ENCODE data around the gene IL4. TPM values are rescaled to one million over a fixed set of nuclear protein-coding genes. Genes with fewer than 3 reads are reported as not detected.

The IL4 gene
- total RNA-seq, 4 donors from 2014 or later = not detected

DNA sequence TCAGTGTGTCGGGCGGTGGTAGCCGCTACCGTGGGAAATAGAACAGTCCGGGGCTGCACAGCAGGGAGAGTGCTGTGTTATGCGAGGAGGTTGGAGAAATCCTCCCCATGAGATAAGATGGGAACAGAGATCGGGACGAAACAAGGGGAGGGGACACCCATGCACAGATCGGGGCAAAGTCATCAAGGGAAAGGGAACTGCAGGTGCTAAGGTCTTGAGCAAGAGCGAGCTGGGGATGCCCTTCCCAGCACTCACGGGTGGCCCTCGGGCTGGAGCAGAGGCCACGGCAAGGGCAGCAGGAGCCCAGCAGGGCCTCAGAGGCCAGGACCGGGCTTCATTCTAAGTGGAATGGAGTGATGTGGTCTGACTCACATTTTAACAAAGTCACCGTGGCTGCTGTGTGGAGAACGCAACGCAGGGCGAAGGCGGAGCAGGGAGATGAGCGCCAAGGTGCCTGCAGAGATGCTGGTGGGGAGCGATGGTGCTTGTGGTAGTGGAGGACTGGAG, 8.2 kb upstream of the IL4 start:
- H3K9me3 ChIP-seq = no peaks in the 10 kb centered on the region
- H3K27ac ChIP-seq = no peak overlapping the region
- H3K4me3 ChIP-seq = no peak overlapping the region
- H3K4me1 ChIP-seq = peaks cover 0 to 24% (median 8%) of the 10 kb centered on the region in 4 donors
- WGBS, 2 donors = 88 to 90% methylated on average over 21 of the region's 21 CpGs
- H3K36me3 ChIP-seq = no peaks in the 10 kb centered on the region
- peaks cover 0 to 3% of the 10 kb centered on the region in 2 donors for H3K27me3 ChIP-seq
- no peak for DNase-seq (ENCODE audit: low spot score in 2 of 2)
- TF ChIP-seq POLR2A (IDR thresholded peaks at IDR 0.05) (no peak), EP300 (IDR thresholded peaks at IDR 0.05) (no peak)
- TF ChIP-seq, protein P1, sequence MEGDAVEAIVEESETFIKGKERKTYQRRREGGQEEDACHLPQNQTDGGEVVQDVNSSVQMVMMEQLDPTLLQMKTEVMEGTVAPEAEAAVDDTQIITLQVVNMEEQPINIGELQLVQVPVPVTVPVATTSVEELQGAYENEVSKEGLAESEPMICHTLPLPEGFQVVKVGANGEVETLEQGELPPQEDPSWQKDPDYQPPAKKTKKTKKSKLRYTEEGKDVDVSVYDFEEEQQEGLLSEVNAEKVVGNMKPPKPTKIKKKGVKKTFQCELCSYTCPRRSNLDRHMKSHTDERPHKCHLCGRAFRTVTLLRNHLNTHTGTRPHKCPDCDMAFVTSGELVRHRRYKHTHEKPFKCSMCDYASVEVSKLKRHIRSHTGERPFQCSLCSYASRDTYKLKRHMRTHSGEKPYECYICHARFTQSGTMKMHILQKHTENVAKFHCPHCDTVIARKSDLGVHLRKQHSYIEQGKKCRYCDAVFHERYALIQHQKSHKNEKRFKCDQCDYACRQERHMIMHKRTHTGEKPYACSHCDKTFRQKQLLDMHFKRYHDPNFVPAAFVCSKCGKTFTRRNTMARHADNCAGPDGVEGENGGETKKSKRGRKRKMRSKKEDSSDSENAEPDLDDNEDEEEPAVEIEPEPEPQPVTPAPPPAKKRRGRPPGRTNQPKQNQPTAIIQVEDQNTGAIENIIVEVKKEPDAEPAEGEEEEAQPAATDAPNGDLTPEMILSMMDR (IDR thresholded peaks at IDR 0.05) = no peak

GRCh38 chr5:132666310-132667123, 7.3 kb upstream of the IL4 start:
- H3K27me3 ChIP-seq = peaks cover 0 to 3% of the 10 kb centered on the region in 2 donors
- TF ChIP-seq EP300 (IDR thresholded peaks at IDR 0.05) (no peak), POLR2A (IDR thresholded peaks at IDR 0.05) (no peak)
- TF ChIP-seq, protein P1 (IDR thresholded peaks at IDR 0.05) = no peak
- no peak overlapping the region for H3K27ac ChIP-seq
- no peaks in the 10 kb centered on the region for H3K9me3 ChIP-seq
- no peak for DNase-seq (ENCODE audit: low spot score in 2 of 2)
- H3K36me3 ChIP-seq = no peaks in the 10 kb centered on the region
- H3K4me3 ChIP-seq = no peak overlapping the region
- peaks cover 0 to 24% (median 8%) of the 10 kb centered on the region in 4 donors for H3K4me1 ChIP-seq
- WGBS, 2 donors = 88 to 91% methylated on average over 16 of the region's 16 CpGs

- WGBS, 2 donors = 89 to 90% methylated on average over 10 of the region's 10 CpGs
- DNase-seq (ENCODE audit: low spot score in 2 of 2) = no peak
- no peak for TF ChIP-seq POLR2A (IDR thresholded peaks at IDR 0.05)
- no peak for TF ChIP-seq EP300 (IDR thresholded peaks at IDR 0.05)
- TF ChIP-seq, protein P1 (IDR thresholded peaks at IDR 0.05) = no peak
- H3K9me3 ChIP-seq = no peaks in the 10 kb centered on the region
- no peak overlapping the region for H3K27ac ChIP-seq
- peaks cover 0 to 24% (median 8%) of the 10 kb centered on the region in 4 donors for H3K4me1 ChIP-seq
- no peaks in the 10 kb centered on the region for H3K36me3 ChIP-seq
- H3K4me3 ChIP-seq = no peak overlapping the region
- peaks cover 0 to 3% of the 10 kb centered on the region in 2 donors for H3K27me3 ChIP-seq
Measured at GRCh38 chr5:132667309-132667708, 6.5 kb upstream of the IL4 start.

- no peak for DNase-seq (ENCODE audit: low spot score in 2 of 2)
- H3K27ac ChIP-seq = no peak overlapping the region
- H3K27me3 ChIP-seq = peaks cover 0 to 3% of the 10 kb centered on the region in 2 donors
- H3K4me3 ChIP-seq = no peak overlapping the region
- H3K9me3 ChIP-seq = no peaks in the 10 kb centered on the region
- TF ChIP-seq POLR2A (IDR thresholded peaks at IDR 0.05) = no peak
- TF ChIP-seq EP300 (IDR thresholded peaks at IDR 0.05) = no peak
- TF ChIP-seq, protein P1 (IDR thresholded peaks at IDR 0.05) = no peak
- 75 to 81% methylated on average over 22 of the region's 22 CpGs for WGBS, 2 donors
- no peaks in the 10 kb centered on the region for H3K36me3 ChIP-seq
- peaks cover 0 to 20% (median 8%) of the 10 kb centered on the region in 4 donors for H3K4me1 ChIP-seq
Measured at GRCh38 chr5:132667761-132668705, 5.8 kb upstream of the IL4 start.
